Uterus (tissue), 2 donors: ENCODE results near the gene CLIC3.

Experiments used
- CTCF ChIP-seq, 4 experiments: fragments of 200-600 bp in 2 of 4; fragments of 450-650 bp in 2 of 4; sonication (generic) in 2 of 4; IDR thresholded peaks; one replicate each; pipeline ENCODE4 v1.5.1; 2016 to 2019; ENCODE audit warnings: antibody characterized with exemption in 4 of 4, mild to moderate bottlenecking in 2 of 4, moderate library complexity in 1 of 4
- POLR2A ChIP-seq, 2 donors: fragments of 450-650 bp; IDR thresholded peaks; one replicate each; pipeline ENCODE4 v1.6.1; 2016; ENCODE audit warnings: antibody characterized with exemption in 2 of 2, mild to moderate bottlenecking in 1 of 2, moderate library complexity in 1 of 2

- TF ChIP-seq CTCF (IDR thresholded peaks at IDR 0.05) (no peak), POLR2A (IDR thresholded peaks at IDR 0.05) (no peak)
Observed at GRCh38 chr9:136977649-136978072, 18.7 kb downstream of the CLIC3 start.
